ENCODE measurements around the gene DUSP7.

Gene DUSP7

GRCh38 chr3:52056521-52056967, at the start of gene DUSP7:
DUSP7 (minus strand) TSS chr3:52056571; CDS start chr3:52056366, 205 bp downstream.
- Histone ChIP-seq H3K4me3 (ENCODE audit: low read depth in 1 of 2, low read length in 2 of 2) (peak within 1 kb of the TSS; percentile 75 to 90), H3K9me3 (ENCODE audit: control insufficient read depth in 1 of 2, low read length in 2 of 2) (no peaks in the 10 kb centered on the region), H3K36me3 (ENCODE audit: control insufficient read depth in 1 of 2, insufficient read depth in 2 of 2, low read length in 2 of 2) (peaks cover 9 to 13% of the 10 kb centered on the region in 2 donors), H3K4me1 (ENCODE audit: control insufficient read depth in 1 of 2, insufficient read depth in 2 of 2, low read length in 2 of 2) (peaks cover 26 to 46% of the 10 kb centered on the region in 2 donors), H3K27ac (ENCODE audit: low read length) (peak within 1 kb of the TSS; percentile 83), H3K27me3 (ENCODE audit: low read depth, low read length) (no peaks in the 10 kb centered on the region)

- H3K4me1 ChIP-seq (ENCODE audit: control insufficient read depth in 1 of 2, insufficient read depth in 2 of 2, low read length in 2 of 2): peaks cover 0 to 15% of the 10 kb centered on the region in 2 donors
- no peaks in the 10 kb centered on the region for H3K27me3 ChIP-seq (ENCODE audit: low read depth, low read length)
- H3K27ac ChIP-seq (ENCODE audit: low read length): no peak overlapping the region
- peaks cover 0 to 5% of the 10 kb centered on the region in 2 donors for H3K9me3 ChIP-seq (ENCODE audit: control insufficient read depth in 1 of 2, low read length in 2 of 2)
- H3K36me3 ChIP-seq (ENCODE audit: control insufficient read depth in 1 of 2, insufficient read depth in 2 of 2, low read length in 2 of 2): no peaks in the 10 kb centered on the region
- no peak overlapping the region for H3K4me3 ChIP-seq (ENCODE audit: low read depth in 1 of 2, low read length in 2 of 2)
Observed at GRCh38 chr3:52104684-52105640, 48.6 kb upstream of the DUSP7 start.

GRCh38 chr3:52102934-52103333, 46.6 kb upstream of the DUSP7 start:
- H3K4me1 ChIP-seq (ENCODE audit: control insufficient read depth in 1 of 2, insufficient read depth in 2 of 2, low read length in 2 of 2): no peaks in the 10 kb centered on the region
- H3K4me3 ChIP-seq (ENCODE audit: low read depth in 1 of 2, low read length in 2 of 2): no peak overlapping the region
- peaks cover 0 to 5% of the 10 kb centered on the region in 2 donors for H3K9me3 ChIP-seq (ENCODE audit: control insufficient read depth in 1 of 2, low read length in 2 of 2)
- no peaks in the 10 kb centered on the region for H3K36me3 ChIP-seq (ENCODE audit: control insufficient read depth in 1 of 2, insufficient read depth in 2 of 2, low read length in 2 of 2)
- no peak overlapping the region for H3K27ac ChIP-seq (ENCODE audit: low read length)
- H3K27me3 ChIP-seq (ENCODE audit: low read depth, low read length): no peaks in the 10 kb centered on the region

GRCh38 chr3:52099001-52099401, 42.6 kb upstream of the DUSP7 start:
- Histone ChIP-seq H3K4me1 (ENCODE audit: control insufficient read depth in 1 of 2, insufficient read depth in 2 of 2, low read length in 2 of 2) (no peaks in the 10 kb centered on the region), H3K9me3 (ENCODE audit: control insufficient read depth in 1 of 2, low read length in 2 of 2) (peaks cover 0 to 5% of the 10 kb centered on the region in 2 donors), H3K27me3 (ENCODE audit: low read depth, low read length) (no peaks in the 10 kb centered on the region), H3K4me3 (ENCODE audit: low read depth in 1 of 2, low read length in 2 of 2) (no peak overlapping the region), H3K27ac (ENCODE audit: low read length) (no peak overlapping the region), H3K36me3 (ENCODE audit: control insufficient read depth in 1 of 2, insufficient read depth in 2 of 2, low read length in 2 of 2) (no peaks in the 10 kb centered on the region)

- Histone ChIP-seq H3K9me3 (ENCODE audit: control insufficient read depth in 1 of 2, low read length in 2 of 2) (peaks cover 0 to 5% of the 10 kb centered on the region in 2 donors), H3K4me1 (ENCODE audit: control insufficient read depth in 1 of 2, insufficient read depth in 2 of 2, low read length in 2 of 2) (no peaks in the 10 kb centered on the region), H3K27ac (ENCODE audit: low read length) (no peak overlapping the region), H3K27me3 (ENCODE audit: low read depth, low read length) (no peaks in the 10 kb centered on the region), H3K36me3 (ENCODE audit: control insufficient read depth in 1 of 2, insufficient read depth in 2 of 2, low read length in 2 of 2) (no peaks in the 10 kb centered on the region), H3K4me3 (ENCODE audit: low read depth in 1 of 2, low read length in 2 of 2) (no peak overlapping the region)
Observed at GRCh38 chr3:52097851-52098507, 41.6 kb upstream of the DUSP7 start.

GRCh38 chr3:52095990-52096775, 39.8 kb upstream of the DUSP7 start:
- no peak overlapping the region for H3K4me3 ChIP-seq (ENCODE audit: low read depth in 1 of 2, low read length in 2 of 2)
- H3K4me1 ChIP-seq (ENCODE audit: control insufficient read depth in 1 of 2, insufficient read depth in 2 of 2, low read length in 2 of 2): no peaks in the 10 kb centered on the region
- H3K27me3 ChIP-seq (ENCODE audit: low read depth, low read length): no peaks in the 10 kb centered on the region
- no peaks in the 10 kb centered on the region for H3K36me3 ChIP-seq (ENCODE audit: control insufficient read depth in 1 of 2, insufficient read depth in 2 of 2, low read length in 2 of 2)
- H3K27ac ChIP-seq (ENCODE audit: low read length): no peak overlapping the region
- peaks cover 0 to 2% of the 10 kb centered on the region in 2 donors for H3K9me3 ChIP-seq (ENCODE audit: control insufficient read depth in 1 of 2, low read length in 2 of 2)

GRCh38 chr3:52094571-52095485, 38.5 kb upstream of the DUSP7 start:
- Histone ChIP-seq H3K4me3 (ENCODE audit: low read depth in 1 of 2, low read length in 2 of 2) (no peak overlapping the region), H3K4me1 (ENCODE audit: control insufficient read depth in 1 of 2, insufficient read depth in 2 of 2, low read length in 2 of 2) (peaks cover 5 to 9% of the 10 kb centered on the region in 2 donors), H3K36me3 (ENCODE audit: control insufficient read depth in 1 of 2, insufficient read depth in 2 of 2, low read length in 2 of 2) (no peaks in the 10 kb centered on the region), H3K9me3 (ENCODE audit: control insufficient read depth in 1 of 2, low read length in 2 of 2) (no peaks in the 10 kb centered on the region), H3K27me3 (ENCODE audit: low read depth, low read length) (no peaks in the 10 kb centered on the region), H3K27ac (ENCODE audit: low read length) (no peak overlapping the region)

- H3K27ac ChIP-seq (ENCODE audit: low read length): no peak overlapping the region
- no peaks in the 10 kb centered on the region for H3K9me3 ChIP-seq (ENCODE audit: control insufficient read depth in 1 of 2, low read length in 2 of 2)
Observed at GRCh38 chr3:52093756-52094545, 37.6 kb upstream of the DUSP7 start.

GRCh38 chr3:52092891-52093290, 36.5 kb upstream of the DUSP7 start:
- Histone ChIP-seq H3K4me3 (ENCODE audit: low read depth in 1 of 2, low read length in 2 of 2) (no peak overlapping the region), H3K27ac (ENCODE audit: low read length) (no peak overlapping the region), H3K9me3 (ENCODE audit: control insufficient read depth in 1 of 2, low read length in 2 of 2) (no peaks in the 10 kb centered on the region), H3K27me3 (ENCODE audit: low read depth, low read length) (no peaks in the 10 kb centered on the region), H3K4me1 (ENCODE audit: control insufficient read depth in 1 of 2, insufficient read depth in 2 of 2, low read length in 2 of 2) (peaks cover 9 to 19% of the 10 kb centered on the region in 2 donors), H3K36me3 (ENCODE audit: control insufficient read depth in 1 of 2, insufficient read depth in 2 of 2, low read length in 2 of 2) (no peaks in the 10 kb centered on the region)

More at GRCh38 chr3:52093756-52094545, 37.6 kb upstream of the DUSP7 start:
- Histone ChIP-seq H3K36me3 (ENCODE audit: control insufficient read depth in 1 of 2, insufficient read depth in 2 of 2, low read length in 2 of 2) (no peaks in the 10 kb centered on the region), H3K4me1 (ENCODE audit: control insufficient read depth in 1 of 2, insufficient read depth in 2 of 2, low read length in 2 of 2) (peaks cover 5 to 14% of the 10 kb centered on the region in 2 donors), H3K4me3 (ENCODE audit: low read depth in 1 of 2, low read length in 2 of 2) (no peak overlapping the region), H3K27me3 (ENCODE audit: low read depth, low read length) (no peaks in the 10 kb centered on the region)

- Histone ChIP-seq H3K27ac (ENCODE audit: low read length) (no peak overlapping the region), H3K4me3 (ENCODE audit: low read depth in 1 of 2, low read length in 2 of 2) (no peak overlapping the region), H3K9me3 (ENCODE audit: control insufficient read depth in 1 of 2, low read length in 2 of 2) (no peaks in the 10 kb centered on the region), H3K4me1 (ENCODE audit: control insufficient read depth in 1 of 2, insufficient read depth in 2 of 2, low read length in 2 of 2) (peaks cover 9 to 19% of the 10 kb centered on the region in 2 donors), H3K36me3 (ENCODE audit: control insufficient read depth in 1 of 2, insufficient read depth in 2 of 2, low read length in 2 of 2) (no peaks in the 10 kb centered on the region), H3K27me3 (ENCODE audit: low read depth, low read length) (no peaks in the 10 kb centered on the region)
Observed at GRCh38 chr3:52092271-52092660, 35.9 kb upstream of the DUSP7 start.
